Measurements from ENCODE around the gene PLXNA2.

DNA sequence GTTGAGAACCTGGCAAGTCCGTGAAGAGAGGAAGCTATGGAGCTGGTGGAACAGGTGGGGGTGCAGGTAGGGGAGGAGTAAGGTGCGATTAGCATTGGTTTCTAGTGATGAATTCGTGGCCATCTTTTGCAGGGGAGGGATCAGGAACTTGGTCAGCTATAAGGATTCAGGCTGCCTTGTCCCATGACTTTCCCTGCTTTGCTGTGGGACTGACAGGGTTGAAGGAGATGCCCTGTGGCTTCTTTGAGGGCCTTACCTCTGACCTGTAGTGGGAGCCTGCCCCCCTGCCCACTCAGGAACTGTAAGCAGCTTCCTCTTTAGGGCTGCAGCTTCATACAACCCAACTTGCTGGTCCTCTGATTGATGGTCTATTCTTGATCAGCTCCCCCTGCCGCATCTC, 248.6 kb downstream of the PLXNA2 start:
- TF ChIP-seq, protein P1, sequence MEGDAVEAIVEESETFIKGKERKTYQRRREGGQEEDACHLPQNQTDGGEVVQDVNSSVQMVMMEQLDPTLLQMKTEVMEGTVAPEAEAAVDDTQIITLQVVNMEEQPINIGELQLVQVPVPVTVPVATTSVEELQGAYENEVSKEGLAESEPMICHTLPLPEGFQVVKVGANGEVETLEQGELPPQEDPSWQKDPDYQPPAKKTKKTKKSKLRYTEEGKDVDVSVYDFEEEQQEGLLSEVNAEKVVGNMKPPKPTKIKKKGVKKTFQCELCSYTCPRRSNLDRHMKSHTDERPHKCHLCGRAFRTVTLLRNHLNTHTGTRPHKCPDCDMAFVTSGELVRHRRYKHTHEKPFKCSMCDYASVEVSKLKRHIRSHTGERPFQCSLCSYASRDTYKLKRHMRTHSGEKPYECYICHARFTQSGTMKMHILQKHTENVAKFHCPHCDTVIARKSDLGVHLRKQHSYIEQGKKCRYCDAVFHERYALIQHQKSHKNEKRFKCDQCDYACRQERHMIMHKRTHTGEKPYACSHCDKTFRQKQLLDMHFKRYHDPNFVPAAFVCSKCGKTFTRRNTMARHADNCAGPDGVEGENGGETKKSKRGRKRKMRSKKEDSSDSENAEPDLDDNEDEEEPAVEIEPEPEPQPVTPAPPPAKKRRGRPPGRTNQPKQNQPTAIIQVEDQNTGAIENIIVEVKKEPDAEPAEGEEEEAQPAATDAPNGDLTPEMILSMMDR (IDR thresholded peaks at IDR 0.05; ENCODE audit: insufficient read depth, low read depth, low read length) = no peak
- no peak for TF ChIP-seq EZH2 (IDR thresholded peaks at IDR 0.05; ENCODE audit: insufficient read depth, low read length)

Data from astrocyte (in vitro differentiated cells and primary cell).